HepG2 (cell line): ENCODE results near the gene MYL6B. TPM values are rescaled to one million over a fixed set of nuclear protein-coding genes. Genes with fewer than 3 reads are reported as not detected.

Experiments used
- DBP ChIP-seq: sonication (generic); formaldehyde crosslinking; IDR thresholded peaks from 2 replicates; pipeline ENCODE4 v1.4.0; 2020; ENCODE audit warnings: missing genetic modification reagents; ENCODE audit errors: not compliant biosample characterization
- DMTF1 ChIP-seq: sonication (generic); formaldehyde crosslinking; IDR thresholded peaks from 2 replicates; pipeline ENCODE4 v1.4.0; 2020; ENCODE audit warnings: mild to moderate bottlenecking, missing genetic modification reagents
- ESRRA ChIP-seq: sonication (generic); formaldehyde crosslinking; IDR thresholded peaks from 2 replicates; pipeline ENCODE4 v1.5.1; 2020; ENCODE audit warnings: mild to moderate bottlenecking, low read depth, missing genetic modification reagents
- FOSL2 ChIP-seq: sonication (generic); formaldehyde crosslinking; IDR thresholded peaks from 2 replicates; pipeline ENCODE4 v1.4.0; 2020; ENCODE audit warnings: missing genetic modification reagents
- FOXM1 ChIP-seq: sonication (generic); formaldehyde crosslinking; IDR thresholded peaks from 2 replicates; pipeline ENCODE4 v1.5.0; 2020; ENCODE audit warnings: missing genetic modification reagents
- FOXO1 ChIP-seq: sonication (generic); formaldehyde crosslinking; IDR thresholded peaks from 2 replicates; pipeline ENCODE4 v1.4.0; 2020; ENCODE audit warnings: missing genetic modification reagents
- GTF3A ChIP-seq: sonication (generic); formaldehyde crosslinking; conservative IDR thresholded peaks from 2 replicates; pipeline ENCODE4 v1.4.0; 2020; ENCODE audit warnings: mild to moderate bottlenecking, missing genetic modification reagents
- HNF1B ChIP-seq: sonication (generic); formaldehyde crosslinking; IDR thresholded peaks from 2 replicates; pipeline ENCODE4 v1.5.1; 2020; ENCODE audit warnings: mild to moderate bottlenecking, moderate library complexity, missing genetic modification reagents
- HNRNPUL1 ChIP-seq: fragments of 200-400 bp; formaldehyde crosslinking; IDR thresholded peaks from 2 replicates; pipeline ENCODE4 v1.6.1; 2017; ENCODE audit warnings: low read depth, mild to moderate bottlenecking, low read length, moderate library complexity
- IKZF1 ChIP-seq: fragments of 450-650 bp; IDR thresholded peaks from 2 replicates; pipeline ENCODE4 v1.7.1; 2016
- KDM4B ChIP-seq: sonication (generic); formaldehyde crosslinking; IDR thresholded peaks from 2 replicates; pipeline ENCODE4 v1.4.0; 2020; ENCODE audit warnings: missing genetic modification reagents
- MXI1 ChIP-seq: IDR thresholded peaks from 3 replicates; pipeline ENCODE4 v1.6.1; 2012; ENCODE audit warnings: low read depth, low read length, inconsistent platforms, borderline replicate concordance
- NFKBIZ ChIP-seq: IDR thresholded peaks from 2 replicates; pipeline ENCODE4 v1.6.1; 2018; ENCODE audit warnings: missing genetic modification reagents, missing compliant biosample characterization
- NR2C2 ChIP-seq: sonication (generic); formaldehyde crosslinking; IDR thresholded peaks from 2 replicates; pipeline ENCODE4 v1.4.0; 2020; ENCODE audit warnings: missing genetic modification reagents, mild to moderate bottlenecking, moderate library complexity, borderline replicate concordance
- PRPF4 ChIP-seq: fragments of 200-400 bp; formaldehyde crosslinking; IDR thresholded peaks from 2 replicates; pipeline ENCODE4 v1.6.1; 2016; ENCODE audit warnings: low read length, low read depth; ENCODE audit not compliant: poor library complexity, severe bottlenecking
- RBAK ChIP-seq: sonication (generic); formaldehyde crosslinking; IDR thresholded peaks from 2 replicates; pipeline ENCODE4 v1.5.1; 2020; ENCODE audit warnings: mild to moderate bottlenecking, missing genetic modification reagents
- RXRB ChIP-seq: IDR thresholded peaks from 2 replicates; pipeline ENCODE4 v1.6.1; 2016; ENCODE audit warnings: borderline replicate concordance, missing genetic modification reagents, missing compliant biosample characterization
- TMF1 ChIP-seq: sonication (generic); formaldehyde crosslinking; IDR thresholded peaks from 2 replicates; pipeline ENCODE4 v1.8.1; 2022; ENCODE audit warnings: low read depth, missing genetic modification reagents
- ZBTB7A ChIP-seq: sonication (generic); formaldehyde crosslinking; IDR thresholded peaks from 2 replicates; pipeline ENCODE4 v1.8.0; 2022; ENCODE audit warnings: mild to moderate bottlenecking, missing genetic modification reagents
- ZFAT ChIP-seq: sonication (generic); formaldehyde crosslinking; conservative IDR thresholded peaks from 2 replicates; pipeline ENCODE4 v1.8.1; 2023; ENCODE audit warnings: missing genetic modification reagents, inconsistent platforms
- ZNF296 ChIP-seq: sonication (generic); formaldehyde crosslinking; conservative IDR thresholded peaks from 2 replicates; pipeline ENCODE4 v1.5.0; 2020; ENCODE audit warnings: mild to moderate bottlenecking, missing genetic modification reagents
- ZNF552 ChIP-seq: sonication (generic); formaldehyde crosslinking; IDR thresholded peaks from 2 replicates; pipeline ENCODE4 v1.9.0; 2022; ENCODE audit warnings: missing genetic modification reagents, mild to moderate bottlenecking, borderline replicate concordance
- ZNF589 ChIP-seq: sonication (generic); formaldehyde crosslinking; conservative IDR thresholded peaks from 2 replicates; pipeline ENCODE4 v1.8.0; 2022; ENCODE audit warnings: mild to moderate bottlenecking, moderate library complexity, missing genetic modification reagents
- ZNF747 ChIP-seq: sonication (generic); formaldehyde crosslinking; IDR thresholded peaks from 2 replicates; pipeline ENCODE4 v1.8.1; 2023; ENCODE audit warnings: missing genetic modification reagents, mild to moderate bottlenecking, borderline replicate concordance
- ZNF772 ChIP-seq: sonication (generic); formaldehyde crosslinking; IDR thresholded peaks from 2 replicates; pipeline ENCODE4 v1.5.0; 2020; ENCODE audit warnings: mild to moderate bottlenecking, missing genetic modification reagents
- ZNF773 ChIP-seq: sonication (generic); formaldehyde crosslinking; IDR thresholded peaks from 2 replicates; pipeline ENCODE4 v1.4.0; 2020; ENCODE audit warnings: missing genetic modification reagents, borderline replicate concordance
- ZSCAN12 ChIP-seq: sonication (generic); formaldehyde crosslinking; IDR thresholded peaks from 2 replicates; pipeline ENCODE4 v1.9.0; 2021; ENCODE audit warnings: mild to moderate bottlenecking, missing genetic modification reagents
- polyA plus RNA-seq, 8 experiments: library from polyadenylated mRNA; depleted of rRNA in 3 of 8; stranded (reverse) in 7 of 8; unstranded in 1 of 8; fragments of >200 nt; fragmentation: Illumina TruSeq in 4 of 8; extraction: Trizol in 4 of 8; gene quantifications; 2 replicates each; pipeline versions ENCODE4 v1.2.1 to v1.2.3, GENCODE V29; 2011 to 2016; ENCODE audit warnings: low read depth in 4 of 8, missing spikeins in 1 of 8, mixed read lengths in 1 of 8; ENCODE audit not compliant: insufficient read depth in 1 of 8
- total RNA-seq, 5 experiments: library from RNA; depleted of rRNA; stranded (reverse); fragments of >200 nt; fragmentation: Illumina TruSeq; extraction: Trizol; gene quantifications; 2 replicates each; pipeline ENCODE4 v1.2.3, GENCODE V29; 2016; ENCODE audit warnings: low read depth in 1 of 5

MYL6B gene
- total and polyA plus RNA-seq, 2 of the 13 experiments (the other 11 are each of a cell fraction or from before 2014, with no cell fraction given) = 75.7 to 88.7 TPM

- peak; percentile 83 for TF ChIP-seq RXRB
- no peak for TF ChIP-seq ZNF773 (CRISPR knock-in tag)
- peak; percentile 92; the same call in 1 of the 2 replicates for TF ChIP-seq HNF1B (CRISPR knock-in tag)
- TF ChIP-seq ZNF589 (CRISPR knock-in tag) = 0 out of 2 replicates have a peak, but pooled peaks have one; percentile 35
- TF ChIP-seq FOSL2 (CRISPR knock-in tag) = peak; percentile 65
- TF ChIP-seq ZFAT = no peak
- peak; percentile 97; the same call in 1 of the 2 replicates for TF ChIP-seq ZNF747
- peak; percentile 92 for TF ChIP-seq ZNF772 (CRISPR knock-in tag)
- no peak for TF ChIP-seq ZBTB7A (CRISPR knock-in tag)
- 0 out of 2 replicates have a peak, but pooled peaks have one; percentile 60 for TF ChIP-seq RBAK (CRISPR knock-in tag)
- no peak for TF ChIP-seq FOXM1 (CRISPR knock-in tag)
- TF ChIP-seq PRPF4 = no peak
- no peak for TF ChIP-seq GTF3A (CRISPR knock-in tag)
- TF ChIP-seq TMF1 (CRISPR knock-in tag) = peak; percentile 66; the same call in 1 of the 2 replicates
- peak; percentile 23; the same call in 1 of the 2 replicates for TF ChIP-seq FOXO1 (CRISPR knock-in tag)
- TF ChIP-seq ZSCAN12 = no peak
- TF ChIP-seq NR2C2 (CRISPR knock-in tag) = peak; percentile 99
- no peak for TF ChIP-seq ZNF552 (CRISPR knock-in tag)
- TF ChIP-seq NFKBIZ = no peak
- TF ChIP-seq ESRRA = peak; percentile 76; the same call in 1 of the 2 replicates
- TF ChIP-seq KDM4B (CRISPR knock-in tag) = no peak
- no peak for TF ChIP-seq IKZF1
- no peak for TF ChIP-seq HNRNPUL1
- peak; percentile 100 for TF ChIP-seq MXI1
- no peak for TF ChIP-seq ZNF296 (CRISPR knock-in tag)
- no peak for TF ChIP-seq DMTF1 (CRISPR knock-in tag)
- TF ChIP-seq DBP = no peak
Observed at GRCh38 chr12:56117778-56118687, 34.4 kb upstream of the MYL6B start, which contains the start of gene ZC3H10 (continued).
